OCI-LY3 (cell line): ENCODE measurements around the gene CELF2.

ENCODE experiments used
- H2AFZ ChIP-seq: fragments of 200-600, 300-600 bp; shearing (Covaris generic); 2 replicates; pipeline ENCODE4 v1.6.0; 2014; ENCODE audit warnings: antibody characterized with exemption, low read depth, low read length
- H3K27ac ChIP-seq: fragments of 200-600, 300-600 bp; sonication (generic); 2 replicates; pipeline ENCODE4 v1.5.1; 2014; ENCODE audit warnings: mild to moderate bottlenecking, low read length, moderate library complexity, mixed read lengths
- H3K27me3 ChIP-seq: fragments of 200-600, 300-600 bp; sonication (generic); 2 replicates; pipeline ENCODE4 v1.6.1; 2014; ENCODE audit warnings: low read depth, low read length, mixed read lengths
- H3K36me3 ChIP-seq: fragments of 200-600, 300-600 bp; sonication (generic); replicated peaks from 2 replicates; pipeline ENCODE3; 2014; ENCODE audit warnings: low read depth, low read length, mixed read lengths
- H3K4me1 ChIP-seq: fragments of 300-600, 200-600 bp; sonication (generic); 2 replicates; pipeline ENCODE4 v1.6.1; 2014; ENCODE audit warnings: low read length, mixed read lengths
- H3K4me2 ChIP-seq: fragments of 200-600, 300-600 bp; sonication (generic); 2 replicates; pipeline ENCODE4 v1.6.1; 2014; ENCODE audit warnings: low read length, mixed read lengths
- H3K4me3 ChIP-seq: fragments of 300-600, 200-600 bp; sonication (generic); 2 replicates; pipeline ENCODE4 v1.5.1; 2014; ENCODE audit warnings: antibody characterized with exemption, mild to moderate bottlenecking, low read length, moderate library complexity
- H3K79me2 ChIP-seq: fragments of 300-600, 200-600 bp; shearing (Covaris generic); 2 replicates; pipeline ENCODE4 v1.6.1; 2014; ENCODE audit warnings: mild to moderate bottlenecking, low read length, mixed read lengths
- H3K9ac ChIP-seq: fragments of 300-600, 200-600 bp; shearing (Covaris generic); 2 replicates; pipeline ENCODE4 v1.6.0; 2014; ENCODE audit warnings: mild to moderate bottlenecking, low read length, moderate library complexity
- H3K9me3 ChIP-seq: fragments of 200-600, 300-600 bp; shearing (Covaris generic); 2 replicates; pipeline ENCODE4 v1.6.1; 2014; ENCODE audit warnings: low read length, mixed read lengths; ENCODE audit not compliant: insufficient read depth
- H4K20me1 ChIP-seq: fragments of 200-600, 300-600 bp; sonication (generic); 2 replicates; pipeline ENCODE4 v1.6.1; 2016; ENCODE audit warnings: low read length, mixed read lengths; ENCODE audit not compliant: insufficient read depth
- EZH2phosphoT487 ChIP-seq: fragments of 200-600 bp; shearing (Covaris generic); IDR thresholded peaks from 2 replicates; pipeline ENCODE4 v1.6.1; 2018; ENCODE audit warnings: antibody characterized with exemption, mixed run types, low read depth
- TF ChIP-seq, protein P1 (sequence below): fragments of 200-600, 300-600 bp; sonication (generic); IDR thresholded peaks from 2 replicates; pipeline ENCODE4 v1.5.1; 2014; ENCODE audit warnings: antibody characterized with exemption, low read length, low read depth

Gene CELF2

GRCh38 chr10:11354823-11355222 lies 337.2 kb downstream of the CELF2 start:
- no peaks in the 10 kb centered on the region for H4K20me1 ChIP-seq

DNA sequence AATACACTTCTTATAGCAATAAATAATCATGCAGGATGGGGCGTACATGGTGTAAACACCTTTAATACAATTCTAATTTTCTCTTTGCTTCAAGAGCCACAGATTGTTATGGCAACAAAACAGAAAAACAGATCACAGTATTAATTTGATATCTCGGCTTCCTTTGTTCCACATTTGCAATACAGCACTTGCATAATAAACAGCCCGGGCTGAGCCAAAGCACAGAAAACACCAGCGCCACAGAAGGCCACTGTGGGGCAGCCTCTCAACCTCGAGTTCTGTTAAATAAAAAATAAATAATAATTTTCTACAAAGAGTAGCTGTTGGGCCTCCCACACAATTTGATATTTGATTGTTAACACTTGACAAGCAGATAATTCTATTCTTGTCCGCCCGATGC lies 337.9 kb downstream of the CELF2 start:
- no peaks in the 10 kb centered on the region for H3K4me1 ChIP-seq
- no peak overlapping the region for H2AFZ ChIP-seq
- H3K4me2 ChIP-seq, result no peak overlapping the region
- no peak for TF ChIP-seq EZH2phosphoT487
- TF ChIP-seq, protein P1, sequence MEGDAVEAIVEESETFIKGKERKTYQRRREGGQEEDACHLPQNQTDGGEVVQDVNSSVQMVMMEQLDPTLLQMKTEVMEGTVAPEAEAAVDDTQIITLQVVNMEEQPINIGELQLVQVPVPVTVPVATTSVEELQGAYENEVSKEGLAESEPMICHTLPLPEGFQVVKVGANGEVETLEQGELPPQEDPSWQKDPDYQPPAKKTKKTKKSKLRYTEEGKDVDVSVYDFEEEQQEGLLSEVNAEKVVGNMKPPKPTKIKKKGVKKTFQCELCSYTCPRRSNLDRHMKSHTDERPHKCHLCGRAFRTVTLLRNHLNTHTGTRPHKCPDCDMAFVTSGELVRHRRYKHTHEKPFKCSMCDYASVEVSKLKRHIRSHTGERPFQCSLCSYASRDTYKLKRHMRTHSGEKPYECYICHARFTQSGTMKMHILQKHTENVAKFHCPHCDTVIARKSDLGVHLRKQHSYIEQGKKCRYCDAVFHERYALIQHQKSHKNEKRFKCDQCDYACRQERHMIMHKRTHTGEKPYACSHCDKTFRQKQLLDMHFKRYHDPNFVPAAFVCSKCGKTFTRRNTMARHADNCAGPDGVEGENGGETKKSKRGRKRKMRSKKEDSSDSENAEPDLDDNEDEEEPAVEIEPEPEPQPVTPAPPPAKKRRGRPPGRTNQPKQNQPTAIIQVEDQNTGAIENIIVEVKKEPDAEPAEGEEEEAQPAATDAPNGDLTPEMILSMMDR, result no peak
- H4K20me1 ChIP-seq, result no peaks in the 10 kb centered on the region
- no peak overlapping the region for H3K9ac ChIP-seq
- no peaks in the 10 kb centered on the region for H3K79me2 ChIP-seq
- no peak overlapping the region for H3K4me3 ChIP-seq
- no peak overlapping the region for H3K27ac ChIP-seq
- H3K27me3 ChIP-seq, result no peaks in the 10 kb centered on the region
- no peaks in the 10 kb centered on the region for H3K36me3 ChIP-seq
- H3K9me3 ChIP-seq, result no peaks in the 10 kb centered on the region

More at GRCh38 chr10:11354823-11355222, 337.2 kb downstream of the CELF2 start:
- no peaks in the 10 kb centered on the region for H3K4me1 ChIP-seq
- H3K36me3 ChIP-seq, result no peaks in the 10 kb centered on the region
- H3K4me3 ChIP-seq, result no peak overlapping the region
- no peak overlapping the region for H3K9ac ChIP-seq
- H3K27ac ChIP-seq, result no peak overlapping the region
- H2AFZ ChIP-seq, result no peak overlapping the region
- no peak overlapping the region for H3K4me2 ChIP-seq
- no peaks in the 10 kb centered on the region for H3K79me2 ChIP-seq
- TF ChIP-seq, protein P1, result no peak
- no peak for TF ChIP-seq EZH2phosphoT487
- no peaks in the 10 kb centered on the region for H3K27me3 ChIP-seq
- no peaks in the 10 kb centered on the region for H3K9me3 ChIP-seq

DNA sequence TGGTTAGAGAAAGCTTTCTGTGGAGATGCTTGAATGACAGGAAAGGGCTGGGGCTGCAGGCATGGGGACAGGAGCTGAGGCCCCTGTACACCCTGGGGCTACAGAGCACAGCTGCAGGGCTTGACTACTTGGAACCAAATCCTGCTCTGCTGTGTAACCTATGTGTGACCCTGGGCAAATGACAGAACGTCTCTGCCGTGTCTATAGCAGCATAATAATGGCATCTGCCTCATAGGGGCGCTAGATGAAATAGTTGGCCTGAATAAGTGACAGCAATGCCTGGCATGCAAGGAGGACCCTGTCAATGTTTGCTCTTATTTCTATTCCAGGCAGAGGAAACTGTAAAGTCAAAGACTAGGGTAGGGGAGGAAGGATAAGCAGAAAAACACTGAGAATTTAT lies 339.8 kb downstream of the CELF2 start:
- Histone ChIP-seq H3K4me3 (no peak overlapping the region), H3K27ac (no peak overlapping the region), H3K36me3 (no peaks in the 10 kb centered on the region), H3K27me3 (no peaks in the 10 kb centered on the region), H3K4me2 (no peak overlapping the region), H3K4me1 (no peaks in the 10 kb centered on the region), H3K79me2 (no peaks in the 10 kb centered on the region), H3K9ac (no peak overlapping the region), H3K9me3 (no peaks in the 10 kb centered on the region), H2AFZ (no peak overlapping the region), H4K20me1 (no peaks in the 10 kb centered on the region)
- TF ChIP-seq EZH2phosphoT487, result no peak
- TF ChIP-seq, protein P1, result no peak

DNA sequence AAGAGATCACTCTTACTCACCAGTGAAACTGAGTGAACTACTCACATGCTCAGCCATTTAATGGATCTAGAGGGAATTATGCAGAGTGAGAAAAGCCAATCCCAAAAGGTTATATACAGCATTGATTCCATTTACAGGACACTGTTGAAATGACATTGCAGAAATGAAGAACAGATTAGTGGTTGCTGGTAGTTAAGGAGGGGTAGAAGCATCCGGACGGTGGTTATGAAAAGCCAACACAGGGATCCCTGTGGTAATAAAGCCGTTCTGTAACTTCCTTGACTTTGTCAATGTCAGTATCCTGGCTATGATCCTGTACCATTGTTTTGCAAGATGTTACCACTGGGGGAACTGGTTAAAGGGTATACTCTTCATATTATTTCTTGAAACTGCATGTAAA lies 340.3 kb downstream of the CELF2 start:
- H3K4me3 ChIP-seq, result no peak overlapping the region
- H3K36me3 ChIP-seq, result no peaks in the 10 kb centered on the region
- no peaks in the 10 kb centered on the region for H3K9me3 ChIP-seq
- H4K20me1 ChIP-seq, result no peaks in the 10 kb centered on the region
- no peak overlapping the region for H3K4me2 ChIP-seq
- no peak overlapping the region for H2AFZ ChIP-seq
- H3K27me3 ChIP-seq, result no peaks in the 10 kb centered on the region
- TF ChIP-seq, protein P1, result no peak
- no peak for TF ChIP-seq EZH2phosphoT487
- H3K79me2 ChIP-seq, result no peaks in the 10 kb centered on the region
- H3K9ac ChIP-seq, result no peak overlapping the region
- H3K27ac ChIP-seq, result no peak overlapping the region
- H3K4me1 ChIP-seq, result no peaks in the 10 kb centered on the region
